Measurements from ENCODE around the gene PHLPP2. TPM values are rescaled to one million over a fixed set of nuclear protein-coding genes. Genes with fewer than 3 reads are reported as not detected.

PHLPP2 gene
- total RNA-seq, 1 donor from 2014 or later = 3.4 TPM

DNA sequence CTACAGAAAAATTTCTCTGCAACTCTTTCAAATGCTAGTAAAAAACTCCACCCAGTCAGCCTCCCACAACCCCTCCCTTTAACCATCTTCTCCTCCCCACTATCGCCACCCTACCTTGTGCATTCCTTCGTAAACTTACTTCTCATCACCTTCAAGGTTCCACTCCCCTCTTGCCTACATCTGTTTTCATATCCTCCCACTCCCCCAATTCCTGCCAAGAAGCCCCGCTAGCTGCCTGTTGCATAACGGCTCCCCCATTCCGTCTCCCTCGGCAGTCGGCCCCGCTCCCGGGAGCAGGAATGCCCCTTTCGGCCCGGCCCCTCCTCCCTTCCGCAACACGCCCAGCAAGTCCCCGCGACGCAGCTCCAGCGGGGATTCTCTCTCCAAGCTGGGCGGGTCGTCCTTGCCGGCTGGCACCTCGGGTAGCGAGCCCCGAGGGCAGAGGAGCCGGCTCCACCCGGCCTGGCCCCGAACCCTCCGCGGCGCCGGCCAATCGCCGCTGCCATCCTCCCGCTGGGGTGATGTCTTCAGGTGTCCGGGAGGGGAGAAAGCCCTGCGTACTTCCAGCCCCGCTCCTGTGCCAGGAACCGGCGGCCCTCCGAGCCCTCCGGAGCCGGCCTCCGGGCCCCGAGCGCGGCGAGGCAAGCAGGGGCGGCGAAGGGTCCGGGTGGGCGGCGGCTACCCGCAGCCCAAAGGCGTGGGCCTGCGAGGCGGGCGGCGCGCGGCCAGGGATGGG, 1.5 kb downstream of the PHLPP2 start:
- peak; percentile 70 for DNase-seq
- Histone ChIP-seq H3K9me3 (replicated peaks) (no peaks in the 10 kb centered on the region), H3K27ac (replicated peaks) (peak overlapping the region; percentile 89), H3K36me3 (no peaks in the 10 kb centered on the region), H3K4me3 (peak overlapping the region; percentile 90), H3K4me1 (peaks cover 30% of the 10 kb centered on the region), H3K27me3 (ENCODE audit: low read depth) (no peaks in the 10 kb centered on the region)
- intact Hi-C loops (cut with micrococcal nuclease) = no loop called here
- TF ChIP-seq, protein P1, sequence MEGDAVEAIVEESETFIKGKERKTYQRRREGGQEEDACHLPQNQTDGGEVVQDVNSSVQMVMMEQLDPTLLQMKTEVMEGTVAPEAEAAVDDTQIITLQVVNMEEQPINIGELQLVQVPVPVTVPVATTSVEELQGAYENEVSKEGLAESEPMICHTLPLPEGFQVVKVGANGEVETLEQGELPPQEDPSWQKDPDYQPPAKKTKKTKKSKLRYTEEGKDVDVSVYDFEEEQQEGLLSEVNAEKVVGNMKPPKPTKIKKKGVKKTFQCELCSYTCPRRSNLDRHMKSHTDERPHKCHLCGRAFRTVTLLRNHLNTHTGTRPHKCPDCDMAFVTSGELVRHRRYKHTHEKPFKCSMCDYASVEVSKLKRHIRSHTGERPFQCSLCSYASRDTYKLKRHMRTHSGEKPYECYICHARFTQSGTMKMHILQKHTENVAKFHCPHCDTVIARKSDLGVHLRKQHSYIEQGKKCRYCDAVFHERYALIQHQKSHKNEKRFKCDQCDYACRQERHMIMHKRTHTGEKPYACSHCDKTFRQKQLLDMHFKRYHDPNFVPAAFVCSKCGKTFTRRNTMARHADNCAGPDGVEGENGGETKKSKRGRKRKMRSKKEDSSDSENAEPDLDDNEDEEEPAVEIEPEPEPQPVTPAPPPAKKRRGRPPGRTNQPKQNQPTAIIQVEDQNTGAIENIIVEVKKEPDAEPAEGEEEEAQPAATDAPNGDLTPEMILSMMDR (IDR thresholded peaks at IDR 0.05; ENCODE audit: borderline replicate concordance) = no peak

DNA sequence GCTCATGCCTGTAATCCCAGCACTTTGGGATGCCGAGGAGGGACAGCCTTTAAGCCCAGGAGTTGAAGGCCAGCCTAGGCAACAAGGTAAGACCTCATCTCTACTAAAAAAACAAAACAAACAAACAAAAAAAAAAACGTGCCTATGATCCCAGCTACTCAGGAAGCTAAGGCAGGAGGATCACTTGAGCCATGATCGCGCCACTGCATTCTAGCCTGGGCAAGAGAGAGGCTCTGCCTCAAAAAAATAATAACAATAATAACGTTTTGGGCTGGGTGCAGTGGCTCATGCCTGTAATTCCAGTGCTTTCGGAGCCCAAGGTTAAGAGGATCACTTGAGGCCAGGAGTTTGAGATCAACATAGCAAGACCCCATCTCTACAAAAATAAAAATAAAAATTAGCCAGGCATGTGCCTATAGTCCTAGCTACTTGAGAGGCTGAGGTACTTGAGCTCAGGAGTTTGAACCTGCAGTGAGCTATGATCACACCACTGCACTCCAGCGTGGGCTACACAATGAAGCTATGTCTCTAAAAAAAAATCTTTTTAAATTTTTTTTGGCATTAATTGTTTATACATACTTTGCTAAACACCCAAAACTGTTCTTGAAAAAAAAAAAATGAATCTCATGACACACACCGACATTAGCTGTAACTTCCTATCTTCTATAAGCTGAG, 3.3 kb downstream of the PHLPP2 start:
- intact Hi-C loops (cut with micrococcal nuclease) = no loop called here
- H3K27me3 ChIP-seq (ENCODE audit: low read depth) = no peaks in the 10 kb centered on the region
- H3K4me3 ChIP-seq = no peak overlapping the region
- peaks cover 19% of the 10 kb centered on the region for H3K4me1 ChIP-seq
- DNase-seq = no peak
- H3K27ac ChIP-seq (replicated peaks) = no peak overlapping the region
- H3K9me3 ChIP-seq (replicated peaks) = no peaks in the 10 kb centered on the region
- TF ChIP-seq, protein P1 (IDR thresholded peaks at IDR 0.05; ENCODE audit: borderline replicate concordance) = no peak
- H3K36me3 ChIP-seq = no peaks in the 10 kb centered on the region

DNA sequence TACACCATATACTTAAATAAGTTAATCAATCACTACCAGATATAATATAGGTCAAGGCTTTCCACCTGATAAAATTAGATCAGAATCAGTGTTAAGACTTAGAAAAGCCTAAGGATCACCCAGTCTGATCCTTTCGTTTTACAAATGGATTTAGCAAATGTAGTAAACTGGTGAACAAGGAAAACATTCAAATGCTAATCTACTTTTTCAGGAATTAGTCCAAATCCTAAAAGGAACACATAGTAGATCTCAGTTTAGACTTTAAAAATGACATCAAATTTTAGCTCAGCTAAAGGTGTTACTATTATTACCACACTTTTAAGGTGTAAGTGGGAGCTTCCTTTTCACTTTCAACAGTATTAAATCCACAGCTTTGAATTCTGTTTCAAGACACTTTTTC, 12.0 kb downstream of the PHLPP2 start:
- DNase-seq = no peak
- Histone ChIP-seq H3K27me3 (ENCODE audit: low read depth) (no peaks in the 10 kb centered on the region), H3K9me3 (replicated peaks) (no peaks in the 10 kb centered on the region), H3K4me1 (peaks cover 6% of the 10 kb centered on the region), H3K36me3 (peaks cover 4% of the 10 kb centered on the region), H3K4me3 (no peak overlapping the region), H3K27ac (replicated peaks) (no peak overlapping the region)
- TF ChIP-seq, protein P1 (IDR thresholded peaks at IDR 0.05; ENCODE audit: borderline replicate concordance) = no peak
- intact Hi-C loops (cut with micrococcal nuclease) = no loop called here

DNA sequence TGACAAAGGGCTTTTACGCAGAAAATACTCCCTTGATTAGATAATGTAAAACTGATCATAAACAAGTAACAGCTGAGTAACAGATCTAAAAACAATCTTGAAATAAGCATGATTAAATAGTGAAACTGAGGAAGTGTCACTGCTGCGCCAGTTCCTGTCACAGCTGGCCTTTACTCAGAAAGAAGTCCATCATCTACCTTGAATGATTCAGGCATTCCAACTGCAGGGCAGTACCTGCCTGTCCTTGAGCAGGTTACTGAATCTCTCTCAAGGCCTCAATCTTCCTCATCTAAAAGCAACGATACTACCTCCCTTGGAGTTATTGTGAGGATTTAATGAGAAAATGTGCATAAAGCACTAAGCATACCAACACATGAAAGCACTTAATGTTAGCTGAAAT, 12.7 kb downstream of the PHLPP2 start:
- Histone ChIP-seq H3K9me3 (replicated peaks) (no peaks in the 10 kb centered on the region), H3K4me1 (peaks cover 6% of the 10 kb centered on the region), H3K4me3 (no peak overlapping the region), H3K27me3 (ENCODE audit: low read depth) (no peaks in the 10 kb centered on the region), H3K27ac (replicated peaks) (no peak overlapping the region), H3K36me3 (peaks cover 4% of the 10 kb centered on the region)
- intact Hi-C loops (cut with micrococcal nuclease) = no loop called here
- DNase-seq = no peak
- TF ChIP-seq, protein P1 (IDR thresholded peaks at IDR 0.05; ENCODE audit: borderline replicate concordance) = no peak

DNA sequence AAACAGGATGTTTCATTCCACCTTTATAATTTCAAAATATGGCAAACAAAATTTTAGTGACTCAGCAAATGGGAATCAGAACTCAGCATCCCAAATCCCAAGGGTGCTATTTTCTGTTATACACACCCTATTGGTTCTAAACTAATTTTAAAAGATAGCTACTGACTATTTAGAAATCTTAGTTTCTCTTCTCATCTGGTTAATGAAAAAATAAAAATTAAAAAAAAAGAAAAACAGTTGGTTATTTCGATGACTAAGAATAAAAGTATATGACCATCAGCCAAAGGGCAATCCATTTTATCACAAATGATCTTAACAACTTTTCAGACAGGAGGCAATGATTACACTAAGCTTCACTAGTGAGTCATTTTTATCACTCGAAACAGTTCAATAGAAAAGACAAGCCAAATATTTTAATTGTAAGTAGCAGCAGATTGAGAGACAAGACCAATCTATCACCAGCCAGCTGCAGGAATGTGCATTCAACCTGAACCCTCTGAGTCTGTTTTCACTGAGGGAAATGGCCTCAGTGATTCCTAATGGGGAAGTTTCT, 15.2 kb downstream of the PHLPP2 start:
- intact Hi-C loops (cut with micrococcal nuclease) = no loop called here
- Histone ChIP-seq H3K27ac (replicated peaks) (no peak overlapping the region), H3K27me3 (ENCODE audit: low read depth) (no peaks in the 10 kb centered on the region), H3K4me1 (peaks cover 6% of the 10 kb centered on the region), H3K4me3 (no peak overlapping the region), H3K36me3 (peaks cover 1% of the 10 kb centered on the region), H3K9me3 (replicated peaks) (no peaks in the 10 kb centered on the region)
- DNase-seq = no peak
- TF ChIP-seq, protein P1 (IDR thresholded peaks at IDR 0.05; ENCODE audit: borderline replicate concordance) = no peak

Data from left ventricle myocardium inferior (tissue), 1 donor.